DOHH2 (cell line): ENCODE results near the gene CENPU.

Experiments
- H3F3A ChIP-seq: fragments of 200-600 bp; sonication (generic), shearing (Covaris generic); 2 replicates; pipeline ENCODE4 v1.6.0; 2016; ENCODE audit warnings: antibody characterized with exemption, mild to moderate bottlenecking; ENCODE audit not compliant: control insufficient read depth, insufficient read depth
- H3K27ac ChIP-seq: fragments of 200-600 bp; sonication (generic); 2 replicates; pipeline ENCODE4 v1.5.1; 2014; ENCODE audit warnings: low read depth, mild to moderate bottlenecking, low read length, moderate library complexity
- H3K27me3 ChIP-seq: fragments of 200-600 bp; sonication (generic); 2 replicates; pipeline ENCODE4 v1.6.1; 2014; ENCODE audit warnings: mild to moderate bottlenecking, low read length, mixed read lengths; ENCODE audit not compliant: control insufficient read depth
- H3K36me3 ChIP-seq: fragments of 200-600 bp; sonication (generic); 2 replicates; pipeline ENCODE4 v1.6.1; 2014; ENCODE audit warnings: mild to moderate bottlenecking, low read length, moderate library complexity, mixed read lengths; ENCODE audit not compliant: control insufficient read depth
- H3K4me1 ChIP-seq: fragments of 200-600 bp; sonication (generic); 2 replicates; pipeline ENCODE4 v1.6.1; 2014; ENCODE audit warnings: mild to moderate bottlenecking, low read length, mixed read lengths; ENCODE audit not compliant: control insufficient read depth
- H3K4me2 ChIP-seq: fragments of 200-600 bp; sonication (generic); 2 replicates; pipeline ENCODE4 v1.6.0; 2014; ENCODE audit warnings: mild to moderate bottlenecking, low read length, moderate library complexity
- H3K4me3 ChIP-seq: fragments of 200-600 bp; sonication (generic); 2 replicates; pipeline ENCODE4 v1.5.1; 2014; ENCODE audit warnings: mild to moderate bottlenecking, low read length, mixed read lengths
- H3K79me2 ChIP-seq: fragments of 200-600 bp; sonication (generic); 2 replicates; pipeline ENCODE4 v1.6.1; 2014; ENCODE audit warnings: mild to moderate bottlenecking, low read length, mixed read lengths; ENCODE audit not compliant: control insufficient read depth
- H3K9me2 ChIP-seq: fragments of 200-600 bp; sonication (generic); replicated peaks from 2 replicates; pipeline ENCODE4 v1.6.1; 2014; ENCODE audit warnings: mild to moderate bottlenecking, low read length, mixed read lengths; ENCODE audit not compliant: control insufficient read depth
- H3K9me3 ChIP-seq: fragments of 200-600 bp; sonication (generic); 2 replicates; pipeline ENCODE4 v1.6.1; 2014; ENCODE audit warnings: antibody characterized with exemption, low read length, mixed read lengths; ENCODE audit not compliant: control insufficient read depth, insufficient read depth
- H4K20me1 ChIP-seq: fragments of 200-600 bp; sonication (generic); 2 replicates; pipeline ENCODE4 v1.6.0; 2014; ENCODE audit warnings: low read depth, mild to moderate bottlenecking, antibody characterized with exemption, low read length, moderate library complexity; ENCODE audit not compliant: control insufficient read depth, insufficient read depth
- CTCF ChIP-seq: fragments of 200-600 bp; sonication (generic); IDR thresholded peaks from one replicate; pipeline ENCODE4 v1.5.1; 2014; ENCODE audit warnings: antibody characterized with exemption, mild to moderate bottlenecking, low read depth, low read length; ENCODE audit not compliant: poor library complexity, severe bottlenecking
- EZH2phosphoT487 ChIP-seq: fragments of 200-600 bp; sonication (generic); IDR thresholded peaks from 2 replicates; pipeline ENCODE4 v1.6.1; 2017; ENCODE audit warnings: borderline replicate concordance, mild to moderate bottlenecking, antibody characterized with exemption, low read length, moderate library complexity, mixed read lengths

Gene CENPU

GRCh38 chr4:184734758-184735157 lies 862 bp upstream of the CENPU start:
- Histone ChIP-seq H3K4me2 (peak overlapping the region; percentile 85), H3F3A (no peaks in the 10 kb centered on the region), H4K20me1 (peaks cover 16% of the 10 kb centered on the region; the same call in 1 of the 2 replicates), H3K9me3 (no peaks in the 10 kb centered on the region), H3K27ac (peak overlapping the region; percentile 16; the same call in 1 of the 2 replicates), H3K27me3 (no peaks in the 10 kb centered on the region), H3K9me2 (no peaks in the 10 kb centered on the region), H3K79me2 (peaks cover 47% of the 10 kb centered on the region), H3K4me3 (peak overlapping the region; percentile 82), H3K4me1 (peaks cover 32% of the 10 kb centered on the region), H3K36me3 (peaks cover 38% of the 10 kb centered on the region)
- TF ChIP-seq CTCF (no peak), EZH2phosphoT487 (no peak)

GRCh38 chr4:184732126-184732525 lies 1.8 kb downstream of the CENPU start:
- Histone ChIP-seq H3K4me1 (peaks cover 48% of the 10 kb centered on the region), H3K27ac (no peak overlapping the region), H3K4me3 (peak overlapping the region; percentile 82), H3F3A (no peaks in the 10 kb centered on the region), H3K27me3 (no peaks in the 10 kb centered on the region), H3K79me2 (peaks cover 73% of the 10 kb centered on the region), H4K20me1 (peaks cover 18% of the 10 kb centered on the region; the same call in 1 of the 2 replicates), H3K36me3 (peaks cover 64% of the 10 kb centered on the region), H3K9me2 (no peaks in the 10 kb centered on the region), H3K4me2 (peak overlapping the region; percentile 83), H3K9me3 (no peaks in the 10 kb centered on the region)
- no peak for TF ChIP-seq CTCF
- no peak for TF ChIP-seq EZH2phosphoT487

GRCh38 chr4:184731056-184731455 lies 2.8 kb downstream of the CENPU start:
- peaks cover 58% of the 10 kb centered on the region for H3K4me1 ChIP-seq
- peaks cover 73% of the 10 kb centered on the region for H3K36me3 ChIP-seq
- no peaks in the 10 kb centered on the region for H3K9me2 ChIP-seq
- H3K4me2 ChIP-seq = peak overlapping the region; percentile 83
- TF ChIP-seq CTCF = no peak
- TF ChIP-seq EZH2phosphoT487 = no peak
- peaks cover 81% of the 10 kb centered on the region for H3K79me2 ChIP-seq
- H4K20me1 ChIP-seq = peaks cover 18% of the 10 kb centered on the region; the same call in 1 of the 2 replicates
- no peak overlapping the region for H3K27ac ChIP-seq
- H3K4me3 ChIP-seq = no peak overlapping the region
- no peaks in the 10 kb centered on the region for H3K27me3 ChIP-seq
- H3K9me3 ChIP-seq = no peaks in the 10 kb centered on the region
- peaks cover 3% of the 10 kb centered on the region for H3F3A ChIP-seq

- Histone ChIP-seq H3K36me3 (peaks cover 84% of the 10 kb centered on the region), H3K4me3 (no peak overlapping the region)
These were observed 4.0 kb downstream of the CENPU start for GRCh38 chr4:184729946-184730345.

More at GRCh38 chr4:184729946-184730345, 4.0 kb downstream of the CENPU start:
- peaks cover 58% of the 10 kb centered on the region for H3K4me1 ChIP-seq
- TF ChIP-seq EZH2phosphoT487 = no peak
- H4K20me1 ChIP-seq = peaks cover 18% of the 10 kb centered on the region; the same call in 1 of the 2 replicates
- no peaks in the 10 kb centered on the region for H3K9me3 ChIP-seq
- peaks cover 4% of the 10 kb centered on the region for H3F3A ChIP-seq
- no peak overlapping the region for H3K27ac ChIP-seq
- peaks cover 89% of the 10 kb centered on the region for H3K79me2 ChIP-seq
- H3K27me3 ChIP-seq = no peaks in the 10 kb centered on the region
- no peaks in the 10 kb centered on the region for H3K9me2 ChIP-seq
- no peak overlapping the region for H3K4me2 ChIP-seq
